ENCODE results near the gene BBS12. TPM values are rescaled to one million over a fixed set of nuclear protein-coding genes. Genes with fewer than 3 reads are reported as not detected.
A peak's percentile ranks its signal among the peaks of the same experiment; 100 is the strongest.

Gene BBS12
- total RNA-seq (2011; cell fraction: chromatin; rRNA removed; ENCODE audit: low replicate concordance) = 2.4 and 7.3 TPM in 2 replicates
- 1.8 and 2.3 TPM in 2 replicates for total RNA-seq (2011; cell fraction: nucleolus; rRNA removed)
- 2.2 and 3.2 TPM in 2 replicates for total RNA-seq (2011; cell fraction: nucleoplasm; rRNA removed)
- total RNA-seq (2014; rRNA removed) (2.7 and 2.9 TPM in 2 replicates), total RNA-seq (2014; rRNA removed; fragmentation: Illumina TruSeq; extraction: Trizol) (4.4 and 4.8 TPM in 2 replicates), total RNA-seq (2015; rRNA removed; fragmentation: Illumina TruSeq; extraction: Trizol) (5.3 and 5.5 TPM in 2 replicates), total RNA-seq (2021) (3.0 and 3.1 TPM in 2 replicates), polyA plus RNA-seq (2011; rRNA removed) (2.5 and 2.8 TPM in 2 replicates), polyA plus RNA-seq (2014; fragmentation: Illumina TruSeq; extraction: Trizol) (3.3 and 3.5 TPM in 2 replicates), polyA plus RNA-seq (2014; fragmentation: Nextera tagmentation; extraction: Ambion mirVana) (1 to 10 TPM; 5.1 to 6.5 TPM), polyA plus RNA-seq (2014; rRNA removed) (2.1 and 3.2 TPM in 2 replicates), polyA minus RNA-seq (2011; rRNA and poly(A)+ RNA removed) (4.7 and 5.5 TPM in 2 replicates), Bru-seq, nascent RNA (percentile 70 among the genes with signal in this experiment), BruChase-seq, experiment 1, labeled RNA remaining after a 2-hour chase (percentile 57 among the genes with signal in this experiment), BruChase-seq, experiment 2, labeled RNA remaining after a 6-hour chase (percentile 55 among the genes with signal in this experiment)
- polyA plus RNA-seq (2011; cell fraction: cytosol; rRNA removed) = 1.1 and 1.5 TPM in 2 replicates
- polyA plus RNA-seq (2011; cell fraction: nucleus; rRNA removed) = 1.0 and 2.5 TPM in 2 replicates
- polyA plus RNA-seq (2012) = 3.3 and 5.8 TPM in 2 replicates
- polyA minus RNA-seq (2011; cell fraction: cytosol; rRNA and poly(A)+ RNA removed) = 2.0 and 2.6 TPM in 2 replicates
- polyA minus RNA-seq (2011; cell fraction: nucleus; rRNA and poly(A)+ RNA removed) = 3.2 and 8.6 TPM in 2 replicates
- long read RNA-seq, experiment 1, transcript BBS12-201 (2 exons, 3,244 nt) = major isoform, 27 of 31 reads
- long read RNA-seq, experiment 1, partial matches to known transcripts = 0 of 31 reads
- long read RNA-seq, experiment 1, other reads (novel, unspliced or antisense) = 4 of 31 reads
- long read RNA-seq, experiment 2, partial matches to known transcripts = 0 of 7 reads
- long read RNA-seq, experiment 2, other reads (novel, unspliced or antisense) = 6 of 7 reads
- long read RNA-seq, experiment 3, partial matches to known transcripts = 0 of 5 reads
- long read RNA-seq, experiment 3, other reads (novel, unspliced or antisense) = 2 of 5 reads

DNA sequence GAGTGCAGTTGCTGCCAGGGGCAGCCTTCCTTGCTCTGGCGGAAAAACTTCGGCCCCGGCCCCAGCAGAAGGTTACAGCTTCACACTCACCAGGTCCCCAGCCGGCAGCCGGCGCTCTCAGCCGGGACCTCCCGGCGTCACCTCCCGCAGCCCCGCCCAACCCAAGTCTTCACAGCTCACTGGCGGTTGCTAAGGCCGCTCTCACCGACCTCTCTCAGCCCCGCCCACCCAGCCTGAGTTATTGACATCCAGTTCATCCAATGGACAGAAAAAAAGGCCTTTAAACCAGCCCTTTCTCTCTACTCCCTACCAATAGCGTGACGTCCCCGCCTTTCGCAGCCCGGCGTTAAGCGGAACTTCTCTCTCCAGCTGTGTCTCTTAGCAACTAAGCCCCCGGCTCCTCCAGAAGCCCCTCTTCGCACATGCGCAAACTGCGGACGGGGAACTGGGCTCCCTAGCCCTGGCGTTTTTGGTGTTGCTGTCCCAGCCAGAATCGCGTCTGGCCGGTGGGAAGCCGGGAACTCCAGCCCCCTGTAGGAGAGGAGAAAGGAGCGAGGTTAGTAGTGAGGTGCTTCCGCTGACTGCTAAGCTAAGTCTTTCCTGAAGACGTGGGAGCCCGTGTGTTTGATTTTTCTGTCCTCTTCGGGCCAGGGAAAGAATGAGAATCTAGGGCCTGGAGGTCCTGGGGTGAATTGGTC is at the start of gene BBS12:
Gene BBS12, plus strand, starts transcription at position 376 of the 698 bp plus-strand sequence. CDS start 9,189 bp downstream, outside the sequence.
- DNase-seq (ENCODE audit: extremely low read depth in 1 of 4, low spot score in 3 of 4) (peak; percentile 95 to 100 (median 97)), FAIRE-seq (peak; percentile 90), ATAC-seq (peak; percentile 98)
- ChIA-PET POLR2A (interaction anchor here (0.6 to 3.2 kb wide), 14 partner anchors 8 to 349 kb away, joined by 3 to 10 read pairs (median 4); partner anchors contain the start of gene NUDT6), CTCF (ENCODE audit: low intra/inter-chr PET ratio) (interaction anchor here (0.7 kb wide), 1 partner anchor 130 kb away, joined by 3 read pairs; no protein-coding TSS in a partner anchor)
- H2AFZ ChIP-seq (ENCODE audit: low read depth, low read length) = peak within 1 kb of the TSS; percentile 89
- H3K27ac ChIP-seq (ENCODE audit: extremely low read depth, low read depth, low read length) = peak within 1 kb of the TSS; percentile 73
- intact Hi-C loops (cut with micrococcal nuclease) = loop anchor here (2.0 to 5.0 kb wide), 2 partner anchors 16 to 130 kb away; no protein-coding TSS in a partner anchor
- peaks cover 6% of the 10 kb centered on the region for H3K9me3 ChIP-seq (replicated peaks; ENCODE audit: control insufficient read depth, insufficient read depth, low read depth, low read length)
- BruUV-seq (replicated peaks) = no TSS peak
- no peaks in the 10 kb centered on the region for H4K20me1 ChIP-seq (replicated peaks; ENCODE audit: control insufficient read depth, insufficient read depth, low read length)
- WGBS (ENCODE audit: insufficient coverage, low coverage, missing lambda C conversion rate) = 0% methylated on average over 34 of the region's 37 CpGs
- H3K9ac ChIP-seq (ENCODE audit: insufficient read depth in 1 of 2, low read depth in 2 of 2, low read length in 2 of 2) = peak within 1 kb of the TSS; percentile 71 to 87
- H3K4me3 ChIP-seq = peak within 1 kb of the TSS; percentile 66
- H3K4me1 ChIP-seq (replicated peaks in 1 of 2; ENCODE audit: control insufficient read depth in 2 of 2, insufficient read depth in 2 of 2, low read length in 2 of 2) = peaks cover 4% of the 10 kb centered on the region in 2 experiments; a peak in 3 of 5 replicates
- no peaks in the 10 kb centered on the region for H3K27me3 ChIP-seq (ENCODE audit: control insufficient read depth in 2 of 2, insufficient read depth in 2 of 2, low read length in 2 of 2)
- in situ Hi-C loops (cut with MboI) = no loop called here
- H3K9me1 ChIP-seq (ENCODE audit: control insufficient read depth, insufficient read depth, low read length) = no peaks in the 10 kb centered on the region
- peaks cover 7% of the 10 kb centered on the region; the same call in 1 of the 3 replicates for H3K79me2 ChIP-seq (ENCODE audit: control insufficient read depth, insufficient read depth, low read length)
- H3K36me3 ChIP-seq (ENCODE audit: control insufficient read depth, insufficient read depth, low read length) = no peaks in the 10 kb centered on the region
- H3K4me2 ChIP-seq (ENCODE audit: insufficient read depth, low read length) = peak within 1 kb of the TSS; percentile 92
- TF ChIP-seq CBX3 (IDR thresholded peaks at IDR 0.05; ENCODE audit: borderline replicate concordance in 1 of 2, low read length in 2 of 2) (peak in 1 of 2 experiments; percentile 75; a peak in 1 of 3 replicates), ZNF75A (CRISPR knock-in tag; IDR thresholded peaks at IDR 0.05) (no peak), NELFE (IDR thresholded peaks at IDR 0.05; ENCODE audit: insufficient read depth, insufficient read length) (no peak), PYGO2 (tag; IDR thresholded peaks at IDR 0.05) (no peak), TOE1 (IDR thresholded peaks at IDR 0.05; ENCODE audit: borderline replicate concordance) (peak; percentile 30; the same call in 1 of the 2 replicates), TOE1 (CRISPR knock-in tag; IDR thresholded peaks at IDR 0.05; ENCODE audit: borderline replicate concordance, low read depth) (no peak), GABPB1 (CRISPR knock-in tag; IDR thresholded peaks at IDR 0.05) (peak; percentile 78), ETV5 (CRISPR knock-in tag; IDR thresholded peaks at IDR 0.05; ENCODE audit: low read depth) (peak; percentile 60; the same call in 1 of the 2 replicates), MAFK (IDR thresholded peaks at IDR 0.05; ENCODE audit: low read length) (0 out of 2 replicates have a peak, but pooled peaks have one; percentile 3), YY1 (IDR thresholded peaks at IDR 0.05; ENCODE audit: borderline replicate concordance in 1 of 3, control insufficient read depth in 1 of 3, extremely low read depth in 1 of 3, insufficient read depth in 3 of 3, insufficient read length in 1 of 3, insufficient replicate concordance in 2 of 3, low read depth in 1 of 3, low read length in 2 of 3) (peak in 2 of 3 experiments; percentile 48 to 49), ASH1L (IDR thresholded peaks at IDR 0.05; ENCODE audit: borderline replicate concordance, low read depth, partially characterized antibody) (peak; percentile 89), RBM39 (optimal IDR thresholded peaks at IDR 0.05; ENCODE audit: low read depth, low read length) (no peak), ZNF445 (CRISPR knock-in tag; IDR thresholded peaks at IDR 0.05; ENCODE audit: low read depth) (no peak)
- TF ChIP-seq, protein P1, sequence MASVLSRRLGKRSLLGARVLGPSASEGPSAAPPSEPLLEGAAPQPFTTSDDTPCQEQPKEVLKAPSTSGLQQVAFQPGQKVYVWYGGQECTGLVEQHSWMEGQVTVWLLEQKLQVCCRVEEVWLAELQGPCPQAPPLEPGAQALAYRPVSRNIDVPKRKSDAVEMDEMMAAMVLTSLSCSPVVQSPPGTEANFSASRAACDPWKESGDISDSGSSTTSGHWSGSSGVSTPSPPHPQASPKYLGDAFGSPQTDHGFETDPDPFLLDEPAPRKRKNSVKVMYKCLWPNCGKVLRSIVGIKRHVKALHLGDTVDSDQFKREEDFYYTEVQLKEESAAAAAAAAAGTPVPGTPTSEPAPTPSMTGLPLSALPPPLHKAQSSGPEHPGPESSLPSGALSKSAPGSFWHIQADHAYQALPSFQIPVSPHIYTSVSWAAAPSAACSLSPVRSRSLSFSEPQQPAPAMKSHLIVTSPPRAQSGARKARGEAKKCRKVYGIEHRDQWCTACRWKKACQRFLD (CRISPR knock-in tag; IDR thresholded peaks at IDR 0.05) = peak; percentile 42; the same call in 1 of the 2 replicates

All from K562 (cell line).